Measurements from ENCODE around the gene ERMARD.

The ERMARD gene

GRCh38 chr6:169793408-169793807 is 42.0 kb downstream of the ERMARD start:
- no peak overlapping the region for H3K4me3 ChIP-seq (ENCODE audit: low read depth, low read length)
- TF ChIP-seq, protein P1, sequence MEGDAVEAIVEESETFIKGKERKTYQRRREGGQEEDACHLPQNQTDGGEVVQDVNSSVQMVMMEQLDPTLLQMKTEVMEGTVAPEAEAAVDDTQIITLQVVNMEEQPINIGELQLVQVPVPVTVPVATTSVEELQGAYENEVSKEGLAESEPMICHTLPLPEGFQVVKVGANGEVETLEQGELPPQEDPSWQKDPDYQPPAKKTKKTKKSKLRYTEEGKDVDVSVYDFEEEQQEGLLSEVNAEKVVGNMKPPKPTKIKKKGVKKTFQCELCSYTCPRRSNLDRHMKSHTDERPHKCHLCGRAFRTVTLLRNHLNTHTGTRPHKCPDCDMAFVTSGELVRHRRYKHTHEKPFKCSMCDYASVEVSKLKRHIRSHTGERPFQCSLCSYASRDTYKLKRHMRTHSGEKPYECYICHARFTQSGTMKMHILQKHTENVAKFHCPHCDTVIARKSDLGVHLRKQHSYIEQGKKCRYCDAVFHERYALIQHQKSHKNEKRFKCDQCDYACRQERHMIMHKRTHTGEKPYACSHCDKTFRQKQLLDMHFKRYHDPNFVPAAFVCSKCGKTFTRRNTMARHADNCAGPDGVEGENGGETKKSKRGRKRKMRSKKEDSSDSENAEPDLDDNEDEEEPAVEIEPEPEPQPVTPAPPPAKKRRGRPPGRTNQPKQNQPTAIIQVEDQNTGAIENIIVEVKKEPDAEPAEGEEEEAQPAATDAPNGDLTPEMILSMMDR (IDR thresholded peaks at IDR 0.05; ENCODE audit: low read depth, low read length, missing control alignments) = no peak
- no peak for DNase-seq (ENCODE audit: low read depth)

- TF ChIP-seq, protein P1 (IDR thresholded peaks at IDR 0.05; ENCODE audit: low read depth, low read length, missing control alignments) = no peak
- H3K4me3 ChIP-seq (ENCODE audit: low read depth, low read length) = no peak overlapping the region
- DNase-seq (ENCODE audit: low read depth) = no peak
Observed at GRCh38 chr6:169794317-169795055, 43.1 kb downstream of the ERMARD start.

- TF ChIP-seq, protein P1 (IDR thresholded peaks at IDR 0.05; ENCODE audit: low read depth, low read length, missing control alignments) = no peak
- no peak for DNase-seq (ENCODE audit: low read depth)
- no peak overlapping the region for H3K4me3 ChIP-seq (ENCODE audit: low read depth, low read length)
Observed at GRCh38 chr6:169795196-169795595, 43.8 kb downstream of the ERMARD start.

DNA sequence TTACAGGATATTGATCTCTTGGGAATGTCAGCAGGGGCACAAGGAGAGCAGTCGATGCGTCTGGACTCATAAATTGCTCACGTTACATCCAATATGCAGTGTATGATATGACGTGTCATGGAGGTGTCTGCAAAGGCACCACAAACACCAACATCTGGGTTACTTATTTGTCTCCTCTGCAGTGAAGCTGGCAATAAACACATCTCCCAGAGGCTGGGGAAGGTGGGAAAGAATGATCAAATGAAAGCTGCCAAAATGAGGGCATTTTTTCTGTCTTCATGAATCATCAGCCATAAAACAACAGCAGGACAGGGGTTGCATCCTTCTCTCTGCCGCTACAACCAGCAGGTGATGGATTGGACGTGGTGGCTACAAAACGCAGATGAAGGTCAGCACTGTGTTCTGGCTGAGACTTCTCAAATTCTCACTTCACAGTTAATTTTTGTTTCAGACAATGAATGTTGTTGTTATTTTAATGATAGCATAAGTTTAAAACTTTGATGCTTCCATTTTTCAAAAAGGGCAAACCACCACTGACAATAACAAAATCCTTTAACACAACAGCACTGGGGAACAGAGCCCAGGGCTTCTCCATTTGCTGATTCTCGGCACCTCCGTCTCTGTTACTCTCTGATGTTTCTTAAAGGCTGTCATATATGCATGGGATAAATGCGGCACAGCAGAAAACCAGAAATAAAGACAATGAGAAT is 47.5 kb downstream of the ERMARD start:
- DNase-seq (ENCODE audit: low read depth) = no peak
- H3K4me3 ChIP-seq (ENCODE audit: low read depth, low read length) = no peak overlapping the region
- TF ChIP-seq, protein P1 (IDR thresholded peaks at IDR 0.05; ENCODE audit: low read depth, low read length, missing control alignments) = no peak

- no peak for DNase-seq (ENCODE audit: low read depth)
- H3K4me3 ChIP-seq (ENCODE audit: low read depth, low read length) = no peak overlapping the region
- TF ChIP-seq, protein P1 (IDR thresholded peaks at IDR 0.05; ENCODE audit: low read depth, low read length, missing control alignments) = no peak
Observed at GRCh38 chr6:169799474-169799926, 48.1 kb downstream of the ERMARD start.

DNA sequence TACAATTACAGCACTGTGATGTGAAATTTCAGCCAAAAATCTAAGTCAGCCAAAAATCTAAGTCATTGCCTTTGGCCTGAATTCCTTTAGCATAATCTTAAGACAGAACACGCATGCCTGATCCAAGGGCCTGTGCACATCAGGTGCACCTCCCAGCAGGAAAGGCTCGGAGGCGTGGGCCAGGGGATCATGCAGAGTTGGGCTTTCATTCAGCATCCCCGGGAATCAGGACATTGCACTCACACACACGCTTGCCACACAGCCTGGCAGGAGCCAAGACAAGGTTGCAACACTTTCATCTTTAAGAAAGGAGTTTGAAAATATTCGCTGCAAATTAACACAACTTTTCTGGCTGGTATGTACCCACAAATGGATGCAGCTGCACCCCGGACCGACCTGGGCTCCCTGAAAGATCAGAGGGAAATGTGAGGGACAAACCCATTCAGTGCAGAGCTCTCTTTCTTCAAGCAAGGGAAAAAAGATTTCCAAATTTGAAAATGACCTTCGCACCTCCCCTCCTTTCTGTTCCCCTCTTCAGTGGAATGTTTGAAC is 48.8 kb downstream of the ERMARD start:
- no peak overlapping the region for H3K4me3 ChIP-seq (ENCODE audit: low read depth, low read length)
- no peak for DNase-seq (ENCODE audit: low read depth)
- TF ChIP-seq, protein P1 (IDR thresholded peaks at IDR 0.05; ENCODE audit: low read depth, low read length, missing control alignments) = no peak
